ENCODE measurements around the gene CCDC136.

Gene CCDC136

GRCh38 chr7:128791121-128791971 lies at the start of gene CCDC136:
CCDC136 (plus strand) TSS chr7:128791968; CDS start chr7:128792412, 444 bp downstream.
- DNase-seq = peak; percentile 74 to 78

- no peak for DNase-seq
Measured at GRCh38 chr7:128742206-128742605, 49.6 kb upstream of the CCDC136 start.

- no peak for DNase-seq
Measured at GRCh38 chr7:128743112-128743772, 48.5 kb upstream of the CCDC136 start.

- no peak for DNase-seq
Measured at GRCh38 chr7:128744366-128744905, 47.3 kb upstream of the CCDC136 start.

GRCh38 chr7:128745706-128746105 lies 46.1 kb upstream of the CCDC136 start:
- DNase-seq = no peak

- DNase-seq = no peak
Measured at GRCh38 chr7:128747327-128748079, 44.3 kb upstream of the CCDC136 start.

GRCh38 chr7:128752251-128752650 lies 39.5 kb upstream of the CCDC136 start:
- no peak for DNase-seq

GRCh38 chr7:128755075-128755818 lies 36.5 kb upstream of the CCDC136 start:
- DNase-seq = no peak

- peak in 1 of 2 experiments; percentile 58 for DNase-seq
Measured at GRCh38 chr7:128755819-128756476, 35.8 kb upstream of the CCDC136 start.

GRCh38 chr7:128757203-128757602 lies 34.6 kb upstream of the CCDC136 start:
- DNase-seq = peak in 1 of 2 experiments; percentile 4

- DNase-seq = no peak
Measured at GRCh38 chr7:128758553-128758952, 33.2 kb upstream of the CCDC136 start.

- no peak for DNase-seq
Measured at GRCh38 chr7:128759242-128759641, 32.5 kb upstream of the CCDC136 start.

- no peak for DNase-seq
Measured at GRCh38 chr7:128763541-128763940, 28.2 kb upstream of the CCDC136 start.

- no peak for DNase-seq
Measured at GRCh38 chr7:128767475-128768110, 24.2 kb upstream of the CCDC136 start.

- DNase-seq = no peak
Measured at GRCh38 chr7:128770233-128770632, 21.5 kb upstream of the CCDC136 start.

GRCh38 chr7:128773604-128774003 lies 18.2 kb upstream of the CCDC136 start:
- no peak for DNase-seq

GRCh38 chr7:128774029-128774689 lies 17.6 kb upstream of the CCDC136 start:
- DNase-seq = no peak

- DNase-seq = no peak
Measured at GRCh38 chr7:128774921-128775320, 16.8 kb upstream of the CCDC136 start.

GRCh38 chr7:128775744-128776474 lies 15.9 kb upstream of the CCDC136 start, which contains the start of gene OPN1SW:
OPN1SW (minus strand) TSS chr7:128775794; CDS start chr7:128775781, 13 bp downstream.
- DNase-seq = no peak
